Umbilical cord (tissue), 1 donor: ENCODE data around the gene LAMB4. TPM values are rescaled to one million over a fixed set of nuclear protein-coding genes. Genes with fewer than 3 reads are reported as not detected.

Source experiments
- total RNA-seq: library from RNA; depleted of rRNA; stranded (reverse); fragments of >200 nt; gene quantifications from one replicate; pipeline ENCODE4 v1.2.3, GENCODE V29; 2014; ENCODE audit warnings: low replicate concordance; ENCODE audit not compliant: insufficient read depth

Gene LAMB4
- total RNA-seq, 1 donor from 2014 or later, result 0.96 TPM

Other genes with a start within 250 kb of the LAMB4 start
- 69.1 TPM for gene DLD, start 239.2 kb downstream of the LAMB4 start, total RNA-seq
- gene LAMB1, start 127.2 kb downstream of the LAMB4 start, total RNA-seq, result 491 TPM